Suprapubic skin (tissue), 3 donors: ENCODE results near the gene CC2D2B.

Source experiments
- CTCF ChIP-seq, 2 donors: fragments of 200-600 bp in 1 of 2; fragments of 450-650 bp in 1 of 2; sonication (generic) in 1 of 2; IDR thresholded peaks; one replicate each; pipeline ENCODE4 v1.5.1; 2016 to 2019; ENCODE audit warnings: antibody characterized with exemption in 2 of 2, mild to moderate bottlenecking in 1 of 2, moderate library complexity in 1 of 2
- EP300 ChIP-seq: sonication (generic); formaldehyde crosslinking; IDR thresholded peaks from one replicate; pipeline ENCODE4 v1.6.1; 2017; ENCODE audit warnings: antibody characterized with exemption
- POLR2A ChIP-seq, 2 donors: fragments of 450-650 bp; IDR thresholded peaks; one replicate each; pipeline ENCODE4 v1.6.1; 2017; ENCODE audit warnings: antibody characterized with exemption in 2 of 2, mild to moderate bottlenecking in 2 of 2, moderate library complexity in 2 of 2

GRCh38 chr10:95865814-95866466, 41.8 kb upstream of the CC2D2B start:
- no peak for TF ChIP-seq EP300
- no peak for TF ChIP-seq CTCF (IDR thresholded peaks at IDR 0.05)
- no peak for TF ChIP-seq POLR2A (IDR thresholded peaks at IDR 0.05)
